Measurements from ENCODE around the gene CDK8. TPM values are rescaled to one million over a fixed set of nuclear protein-coding genes. Genes with fewer than 3 reads are reported as not detected.

Gene CDK8
- total RNA-seq, 2 experiments from 2014 or later: 13.7 to 13.9 TPM

DNA sequence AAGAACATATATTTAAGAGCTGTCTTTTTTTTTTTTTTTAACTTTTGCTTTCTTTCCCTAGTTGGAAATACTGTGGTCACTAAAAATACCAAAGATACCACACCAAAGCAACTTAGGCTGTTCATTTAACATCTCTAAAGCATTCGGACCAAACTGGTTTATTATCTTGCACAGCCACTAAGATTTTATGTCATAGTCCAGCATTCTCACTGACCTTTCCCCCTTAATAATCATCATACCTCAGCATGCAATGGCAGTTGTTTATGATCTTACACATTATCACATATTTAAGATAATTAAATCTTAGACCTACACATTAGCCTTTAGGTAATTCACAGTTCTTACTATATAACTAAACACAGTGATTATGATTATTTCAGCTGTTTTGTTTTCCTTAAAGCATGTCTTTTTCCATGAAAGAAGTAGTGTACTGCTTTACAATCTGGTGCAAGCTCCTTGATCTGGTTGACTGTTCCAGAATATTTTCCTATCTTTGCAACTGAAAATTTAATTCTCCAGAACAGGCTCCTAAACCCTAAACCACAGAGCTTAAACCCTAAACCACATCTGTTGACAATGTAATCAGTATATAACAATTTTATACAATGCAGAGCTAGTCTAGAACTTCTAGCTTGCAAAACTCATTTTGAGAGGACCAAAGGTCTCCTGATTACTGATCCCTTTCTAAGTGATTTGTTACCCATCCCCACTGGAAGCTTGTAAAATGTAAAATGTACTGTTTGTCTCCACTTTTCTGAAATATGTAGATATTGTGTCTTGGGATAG, 74.2 kb downstream of the CDK8 start:
- H3K4me3 Mint-ChIP-seq: no peak overlapping the region
- POLR2A ChIA-PET: interaction anchor here (0.6 kb wide), 1 partner anchor 104 kb away, joined by 3 read pairs; no protein-coding TSS in a partner anchor
- peaks cover 12% of the 10 kb centered on the region for H3K4me1 Mint-ChIP-seq
- peaks cover 2% of the 10 kb centered on the region for H3K9me3 Mint-ChIP-seq
- H3K27me3 Mint-ChIP-seq: no peaks in the 10 kb centered on the region
- peaks cover 6% of the 10 kb centered on the region for H3K36me3 Mint-ChIP-seq (ENCODE audit: low read depth)
- no peak for DNase-seq
- no peak overlapping the region for H3K27ac Mint-ChIP-seq
- CTCF ChIA-PET: no interaction called here

- H3K27ac Mint-ChIP-seq: no peak overlapping the region
Observed at GRCh38 chr13:26335158-26335557, 81.2 kb downstream of the CDK8 start.

DNA sequence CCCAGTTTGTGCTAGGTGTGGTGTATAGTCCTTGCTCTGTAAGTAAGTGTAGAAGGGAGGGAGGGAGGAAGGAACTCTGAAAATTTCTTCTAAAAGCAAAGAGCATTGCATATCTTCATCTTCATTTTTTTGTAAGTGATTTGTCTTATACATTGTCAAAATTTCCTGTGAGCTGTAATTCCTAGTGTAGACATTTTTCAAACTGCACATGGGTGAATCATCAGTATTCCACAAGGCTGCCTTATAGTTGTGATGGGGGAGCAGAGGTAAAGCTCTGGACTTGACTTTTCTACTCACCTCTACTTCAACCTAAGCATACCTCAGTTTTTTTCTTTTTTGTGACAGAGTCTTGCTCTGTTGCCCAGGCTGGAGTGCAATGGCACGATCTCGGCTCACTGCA, 86.9 kb downstream of the CDK8 start:
- ChIA-PET POLR2A (no interaction called here), CTCF (no interaction called here)
- Mint-ChIP-seq H3K4me1 (peaks cover 2% of the 10 kb centered on the region), H3K27me3 (no peaks in the 10 kb centered on the region), H3K4me3 (no peak overlapping the region), H3K9me3 (no peaks in the 10 kb centered on the region), H3K27ac (no peak overlapping the region), H3K36me3 (ENCODE audit: low read depth) (no peaks in the 10 kb centered on the region)
- no peak for DNase-seq

More at GRCh38 chr13:26335158-26335557, 81.2 kb downstream of the CDK8 start:
- DNase-seq: no peak
- H3K27me3 Mint-ChIP-seq: no peaks in the 10 kb centered on the region
- peaks cover 2% of the 10 kb centered on the region for H3K9me3 Mint-ChIP-seq
- ChIA-PET CTCF (no interaction called here), POLR2A (no interaction called here)
- H3K4me3 Mint-ChIP-seq: no peak overlapping the region
- H3K4me1 Mint-ChIP-seq: peaks cover 2% of the 10 kb centered on the region
- H3K36me3 Mint-ChIP-seq (ENCODE audit: low read depth): peaks cover 6% of the 10 kb centered on the region

DNA sequence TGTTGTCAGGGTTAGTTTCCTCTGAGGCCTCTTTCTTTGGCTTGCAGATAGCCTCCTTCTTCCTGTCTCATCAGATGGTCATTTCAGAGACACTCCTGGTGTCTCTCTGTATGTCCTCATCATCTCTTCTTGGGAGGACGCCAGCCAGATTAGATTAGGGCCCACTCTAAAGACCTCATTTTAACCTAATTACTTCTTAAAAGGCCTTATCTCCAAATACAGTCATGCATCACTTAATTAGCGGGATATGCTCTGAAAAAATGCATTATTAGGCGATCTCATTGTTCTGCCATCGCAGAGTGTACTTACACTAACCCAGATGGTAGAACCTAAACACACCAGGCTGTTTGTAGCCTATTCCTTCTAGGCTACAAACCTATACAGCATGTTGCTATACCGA, 89.0 kb downstream of the CDK8 start:
- Mint-ChIP-seq H3K9me3 (no peaks in the 10 kb centered on the region), H3K27ac (no peak overlapping the region), H3K36me3 (ENCODE audit: low read depth) (no peaks in the 10 kb centered on the region), H3K27me3 (no peaks in the 10 kb centered on the region), H3K4me3 (no peak overlapping the region), H3K4me1 (peaks cover 2% of the 10 kb centered on the region)
- DNase-seq: no peak
- ChIA-PET POLR2A (no interaction called here), CTCF (no interaction called here)

DNA sequence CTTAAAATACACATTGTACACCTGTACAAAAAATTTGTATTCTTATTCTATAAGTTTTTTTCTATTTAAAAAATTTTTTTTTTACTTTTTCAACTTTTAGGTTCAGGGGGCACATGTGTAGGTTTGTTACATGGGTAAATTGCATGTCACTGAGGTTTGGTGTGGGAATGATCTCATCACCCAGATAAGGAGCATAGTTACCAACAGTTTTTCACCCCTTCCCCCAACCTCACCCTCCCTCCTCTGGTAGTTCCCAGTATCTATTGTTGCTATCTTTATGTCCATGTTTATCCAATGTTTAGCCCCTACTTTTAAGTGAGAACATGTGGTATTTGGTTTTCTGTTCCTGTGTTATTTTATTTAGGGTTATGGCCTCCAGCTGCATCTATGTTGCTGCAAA, 89.9 kb downstream of the CDK8 start:
- Mint-ChIP-seq H3K36me3 (ENCODE audit: low read depth) (no peaks in the 10 kb centered on the region), H3K27ac (no peak overlapping the region), H3K4me1 (peaks cover 2% of the 10 kb centered on the region), H3K9me3 (no peaks in the 10 kb centered on the region), H3K4me3 (no peak overlapping the region), H3K27me3 (no peaks in the 10 kb centered on the region)
- ChIA-PET POLR2A (no interaction called here), CTCF (no interaction called here)
- no peak for DNase-seq

DNA sequence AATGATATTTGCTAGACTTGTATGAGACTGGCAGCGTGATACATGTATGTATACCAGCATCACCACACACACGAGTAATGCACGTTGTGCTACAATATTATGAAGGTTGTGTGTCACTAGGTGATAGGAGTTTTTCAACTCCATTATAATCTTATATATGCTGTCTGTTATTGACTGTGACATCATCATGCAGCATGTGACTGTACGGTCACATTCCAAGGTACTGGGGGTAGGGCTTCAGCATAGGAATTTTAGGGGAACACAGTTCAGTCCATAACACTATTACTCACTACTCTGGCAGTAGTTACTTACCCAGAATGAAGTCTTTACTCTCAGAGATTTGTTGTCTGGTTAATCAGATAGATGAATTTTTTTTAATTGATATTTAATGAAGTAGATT, 91.1 kb downstream of the CDK8 start:
- CTCF ChIA-PET: no interaction called here
- Mint-ChIP-seq H3K27ac (no peak overlapping the region), H3K36me3 (ENCODE audit: low read depth) (no peaks in the 10 kb centered on the region), H3K4me3 (no peak overlapping the region), H3K4me1 (peaks cover 2% of the 10 kb centered on the region), H3K9me3 (no peaks in the 10 kb centered on the region), H3K27me3 (no peaks in the 10 kb centered on the region)
- no peak for DNase-seq
- POLR2A ChIA-PET: no interaction called here

DNA sequence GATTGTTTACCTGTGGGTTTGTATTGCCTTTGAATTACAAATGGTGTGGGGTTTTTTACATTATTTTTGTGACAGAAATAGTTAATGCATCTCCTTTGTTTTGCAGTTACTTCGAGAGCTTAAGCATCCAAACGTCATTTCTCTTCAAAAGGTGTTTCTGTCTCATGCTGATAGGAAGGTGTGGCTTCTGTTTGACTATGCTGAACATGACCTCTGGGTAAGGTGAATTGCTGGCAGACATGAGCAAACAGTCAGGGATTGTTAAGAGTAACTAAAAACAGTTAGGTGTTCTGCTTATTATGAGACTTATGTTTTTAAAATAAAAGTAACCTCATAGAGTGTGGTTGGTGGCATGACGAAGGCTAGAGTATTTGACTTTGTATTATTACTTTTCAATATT, 95.0 kb downstream of the CDK8 start:
- Mint-ChIP-seq H3K27ac (no peak overlapping the region), H3K36me3 (ENCODE audit: low read depth) (no peaks in the 10 kb centered on the region), H3K4me1 (peaks cover 1% of the 10 kb centered on the region), H3K4me3 (no peak overlapping the region), H3K27me3 (no peaks in the 10 kb centered on the region), H3K9me3 (no peaks in the 10 kb centered on the region)
- CTCF ChIA-PET: no interaction called here
- no peak for DNase-seq
- POLR2A ChIA-PET: no interaction called here

- DNase-seq: no peak
- Mint-ChIP-seq H3K4me1 (no peaks in the 10 kb centered on the region), H3K9me3 (no peaks in the 10 kb centered on the region), H3K4me3 (no peak overlapping the region), H3K27me3 (no peaks in the 10 kb centered on the region), H3K27ac (no peak overlapping the region), H3K36me3 (ENCODE audit: low read depth) (peaks cover 4% of the 10 kb centered on the region)
- POLR2A ChIA-PET: no interaction called here
- CTCF ChIA-PET: no interaction called here
Observed at GRCh38 chr13:26362261-26362660, 108.3 kb downstream of the CDK8 start.

DNA sequence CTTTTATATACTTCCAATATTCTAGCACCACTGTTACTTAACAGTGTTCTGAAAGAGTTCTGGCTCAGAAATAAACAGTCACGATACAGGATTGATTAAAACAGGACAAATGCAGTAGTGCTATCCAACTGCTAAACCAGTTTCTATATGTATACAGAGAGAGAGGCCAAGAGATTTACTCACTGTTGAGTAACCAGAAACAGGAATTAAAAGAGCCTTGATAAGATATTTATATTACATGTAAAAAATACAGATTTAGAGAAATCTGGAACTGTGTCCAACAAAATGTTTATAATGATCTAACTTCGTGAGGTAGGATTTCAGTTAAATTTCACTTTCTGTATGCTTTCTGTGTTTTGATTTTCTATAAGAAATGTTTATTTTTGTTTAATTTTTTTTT, 116.6 kb downstream of the CDK8 start:
- DNase-seq: no peak
- no peaks in the 10 kb centered on the region for H3K4me1 Mint-ChIP-seq
- no peaks in the 10 kb centered on the region for H3K27me3 Mint-ChIP-seq
- H3K4me3 Mint-ChIP-seq: no peak overlapping the region
- ChIA-PET CTCF (no interaction called here), POLR2A (no interaction called here)
- no peak overlapping the region for H3K27ac Mint-ChIP-seq
- H3K9me3 Mint-ChIP-seq: no peaks in the 10 kb centered on the region
- no peaks in the 10 kb centered on the region for H3K36me3 Mint-ChIP-seq (ENCODE audit: low read depth)

DNA sequence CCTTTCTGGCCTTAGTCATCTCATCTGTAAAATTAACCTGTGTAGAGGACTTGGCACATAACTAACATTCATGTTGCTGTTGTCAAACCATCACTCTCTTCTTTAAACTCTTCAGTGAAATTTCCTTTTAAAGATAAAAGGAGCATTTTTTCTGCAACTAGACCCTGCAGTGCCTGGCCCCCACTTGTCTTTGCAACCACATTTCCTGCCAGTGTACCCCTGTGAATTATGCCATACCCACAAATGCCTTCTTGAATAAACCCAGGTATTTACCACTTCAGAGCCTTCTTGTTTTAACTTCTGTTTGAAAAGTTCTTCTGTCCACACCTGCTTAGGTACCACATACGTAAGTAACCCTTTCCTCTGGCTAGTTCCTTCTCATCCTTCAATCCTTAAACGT, 118.8 kb downstream of the CDK8 start:
- POLR2A ChIA-PET: no interaction called here
- Mint-ChIP-seq H3K4me3 (no peak overlapping the region), H3K27ac (no peak overlapping the region), H3K9me3 (no peaks in the 10 kb centered on the region), H3K27me3 (no peaks in the 10 kb centered on the region), H3K36me3 (ENCODE audit: low read depth) (no peaks in the 10 kb centered on the region), H3K4me1 (no peaks in the 10 kb centered on the region)
- no peak for DNase-seq
- CTCF ChIA-PET: no interaction called here

GRCh38 chr13:26376430-26376829, 122.5 kb downstream of the CDK8 start:
- CTCF ChIA-PET: interaction anchor here (0.6 to 1.4 kb wide), 3 partner anchors 22 to 259 kb away, joined by 3 to 5 read pairs (median 4); no protein-coding TSS in a partner anchor

GRCh38 chr13:26377038-26377437, 123.1 kb downstream of the CDK8 start:
- peaks cover 5% of the 10 kb centered on the region for H3K4me1 Mint-ChIP-seq
- no peak overlapping the region for H3K4me3 Mint-ChIP-seq
- no peaks in the 10 kb centered on the region for H3K9me3 Mint-ChIP-seq
- no peaks in the 10 kb centered on the region for H3K36me3 Mint-ChIP-seq (ENCODE audit: low read depth)
- ChIA-PET POLR2A (no interaction called here), CTCF (interaction anchor here (1.0 to 1.4 kb wide), 2 partner anchors 120 to 192 kb away, joined by 4 to 5 read pairs; no protein-coding TSS in a partner anchor)
- peak; percentile 17 for DNase-seq
- no peaks in the 10 kb centered on the region for H3K27me3 Mint-ChIP-seq
- no peak overlapping the region for H3K27ac Mint-ChIP-seq

More at GRCh38 chr13:26376430-26376829, 122.5 kb downstream of the CDK8 start:
- Mint-ChIP-seq H3K36me3 (ENCODE audit: low read depth) (no peaks in the 10 kb centered on the region), H3K9me3 (no peaks in the 10 kb centered on the region), H3K4me3 (no peak overlapping the region), H3K27ac (no peak overlapping the region), H3K4me1 (no peaks in the 10 kb centered on the region), H3K27me3 (no peaks in the 10 kb centered on the region)
- no peak for DNase-seq
- POLR2A ChIA-PET: no interaction called here

DNA sequence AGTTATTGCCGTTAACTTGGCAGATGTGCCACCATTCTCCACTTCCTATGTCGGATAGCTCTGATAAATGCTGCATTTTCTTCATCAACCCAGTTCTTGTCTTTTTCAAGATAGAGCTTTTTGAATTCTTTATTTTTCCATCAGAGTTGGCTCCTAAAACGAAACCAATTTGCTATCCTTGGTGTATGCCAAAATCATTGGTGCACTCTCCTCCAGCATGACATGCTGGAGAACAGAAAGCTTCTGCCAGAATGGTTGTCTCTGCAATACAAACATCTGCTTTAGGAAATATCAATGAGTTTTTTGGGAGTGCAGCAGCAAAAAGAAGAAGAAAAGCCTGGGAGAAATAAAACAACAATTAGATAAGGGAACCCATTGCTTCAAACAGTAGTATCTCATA, 124.2 kb downstream of the CDK8 start:
- no peak overlapping the region for H3K4me3 Mint-ChIP-seq
- ChIA-PET POLR2A (no interaction called here), CTCF (interaction anchor here (1.0 kb wide), 1 partner anchor 193 kb away, joined by 4 read pairs; no protein-coding TSS in a partner anchor)
- no peak for DNase-seq
- no peaks in the 10 kb centered on the region for H3K27me3 Mint-ChIP-seq
- peaks cover 5% of the 10 kb centered on the region for H3K4me1 Mint-ChIP-seq
- no peak overlapping the region for H3K27ac Mint-ChIP-seq
- H3K36me3 Mint-ChIP-seq (ENCODE audit: low read depth): no peaks in the 10 kb centered on the region
- H3K9me3 Mint-ChIP-seq: no peaks in the 10 kb centered on the region

DNA sequence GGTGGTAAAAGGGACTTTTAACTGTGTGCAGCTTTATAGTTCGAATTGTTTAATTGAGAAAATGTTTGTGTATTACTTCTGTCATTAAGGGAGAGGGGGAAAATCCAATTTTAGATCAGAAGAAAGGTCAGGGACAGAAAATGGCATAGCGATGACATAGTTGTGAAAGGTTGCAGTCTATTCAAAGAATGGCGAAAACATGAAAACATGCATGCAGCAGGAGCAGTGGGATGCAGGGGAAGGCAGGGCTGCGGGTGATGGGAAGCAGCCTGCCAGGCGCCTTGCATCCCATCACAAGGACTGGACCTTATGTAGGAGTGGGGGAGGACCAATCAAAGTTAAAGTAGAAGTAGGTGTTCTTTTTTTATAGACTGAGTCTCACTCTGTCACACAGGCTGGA, 125.9 kb downstream of the CDK8 start:
- ChIA-PET CTCF (no interaction called here), POLR2A (no interaction called here)
- Mint-ChIP-seq H3K9me3 (no peaks in the 10 kb centered on the region), H3K27me3 (no peaks in the 10 kb centered on the region), H3K4me3 (no peak overlapping the region), H3K4me1 (peaks cover 5% of the 10 kb centered on the region), H3K36me3 (ENCODE audit: low read depth) (no peaks in the 10 kb centered on the region), H3K27ac (no peak overlapping the region)
- no peak for DNase-seq
